ENCODE measurements around the gene MYLK4.

The MYLK4 gene

GRCh38 chr6:2780102-2780737 lies 29.5 kb upstream of the MYLK4 start:
- H3K4me3 ChIP-seq (replicated peaks; ENCODE audit: low read depth, low read length) = no peak overlapping the region
- no peak for TF ChIP-seq CTCF (IDR thresholded peaks at IDR 0.05; ENCODE audit: low read length, missing control alignments)
- no peak for DNase-seq (ENCODE audit: low read depth)

DNA sequence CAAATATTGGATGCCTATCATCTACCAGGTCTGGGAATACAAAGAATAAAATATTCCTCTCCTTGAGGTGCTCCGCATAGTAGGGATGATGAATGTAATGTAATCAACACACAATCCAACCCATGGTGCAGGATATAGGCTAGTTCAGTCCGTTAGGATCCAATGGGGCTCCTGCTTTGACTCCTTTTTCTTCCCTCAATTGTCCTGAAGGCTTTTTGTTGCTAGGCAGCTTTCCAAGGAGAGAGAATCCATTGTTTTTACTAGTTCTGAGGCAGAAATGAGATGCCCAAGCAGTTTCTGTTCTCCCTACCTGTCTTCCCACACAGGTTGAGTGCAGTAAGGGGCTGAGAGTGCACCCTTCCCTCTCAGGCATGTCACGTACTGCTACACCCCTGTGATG lies 26.5 kb upstream of the MYLK4 start:
- H3K4me3 ChIP-seq (replicated peaks; ENCODE audit: low read depth, low read length) = no peak overlapping the region
- DNase-seq (ENCODE audit: low read depth) = no peak
- no peak for TF ChIP-seq CTCF (IDR thresholded peaks at IDR 0.05; ENCODE audit: low read length, missing control alignments)

DNA sequence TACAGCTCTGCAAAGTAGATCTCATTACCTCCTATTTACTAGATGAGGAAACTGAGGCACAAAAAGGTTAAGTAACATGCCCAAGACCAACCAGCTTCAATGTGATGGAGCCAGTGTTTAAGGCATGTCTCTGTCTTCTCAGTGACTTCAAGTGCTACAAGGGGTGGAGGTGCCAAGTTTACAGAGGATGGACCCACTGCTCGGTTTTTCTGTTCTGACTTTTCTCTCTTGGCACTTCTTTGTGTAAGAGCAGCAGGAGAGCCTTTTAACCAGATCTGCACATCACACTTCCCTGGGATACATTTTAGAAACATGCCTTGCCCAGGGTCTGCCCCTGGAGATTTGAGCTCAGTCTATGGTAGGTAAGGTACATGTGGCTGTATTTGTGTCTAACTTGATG lies 24.3 kb upstream of the MYLK4 start:
- no peak for TF ChIP-seq CTCF (IDR thresholded peaks at IDR 0.05; ENCODE audit: low read length, missing control alignments)
- no peak overlapping the region for H3K4me3 ChIP-seq (replicated peaks; ENCODE audit: low read depth, low read length)
- DNase-seq (ENCODE audit: low read depth) = no peak

DNA sequence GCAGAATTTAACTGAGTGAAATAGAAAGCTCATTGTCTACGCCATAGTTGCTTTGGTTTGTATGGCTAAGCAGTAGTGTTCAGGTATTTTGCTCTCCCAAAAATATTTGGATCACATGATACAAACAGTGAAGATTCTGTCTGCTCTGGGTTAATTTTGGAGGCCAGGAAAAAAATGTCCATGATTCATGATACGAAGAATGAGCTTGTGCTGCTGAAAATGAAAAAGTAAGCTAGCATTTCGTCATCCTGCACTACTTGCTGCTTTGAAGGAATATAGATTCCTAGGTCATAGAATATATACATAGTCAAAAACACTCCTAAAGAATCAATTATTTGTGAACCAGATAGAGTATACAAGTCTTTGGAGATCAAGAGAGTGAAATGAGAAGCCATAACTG lies 22.7 kb upstream of the MYLK4 start:
- no peak overlapping the region for H3K4me3 ChIP-seq (replicated peaks; ENCODE audit: low read depth, low read length)
- TF ChIP-seq CTCF (IDR thresholded peaks at IDR 0.05; ENCODE audit: low read length, missing control alignments) = no peak
- no peak for DNase-seq (ENCODE audit: low read depth)

- TF ChIP-seq CTCF (IDR thresholded peaks at IDR 0.05; ENCODE audit: low read length, missing control alignments) = no peak
- no peak overlapping the region for H3K4me3 ChIP-seq (replicated peaks; ENCODE audit: low read depth, low read length)
- DNase-seq (ENCODE audit: low read depth) = no peak
These were observed 22.1 kb upstream of the MYLK4 start for GRCh38 chr6:2772840-2773239.

GRCh38 chr6:2771079-2771478 lies 20.4 kb upstream of the MYLK4 start:
- H3K4me3 ChIP-seq (replicated peaks; ENCODE audit: low read depth, low read length) = no peak overlapping the region
- DNase-seq (ENCODE audit: low read depth) = no peak
- no peak for TF ChIP-seq CTCF (IDR thresholded peaks at IDR 0.05; ENCODE audit: low read length, missing control alignments)

DNA sequence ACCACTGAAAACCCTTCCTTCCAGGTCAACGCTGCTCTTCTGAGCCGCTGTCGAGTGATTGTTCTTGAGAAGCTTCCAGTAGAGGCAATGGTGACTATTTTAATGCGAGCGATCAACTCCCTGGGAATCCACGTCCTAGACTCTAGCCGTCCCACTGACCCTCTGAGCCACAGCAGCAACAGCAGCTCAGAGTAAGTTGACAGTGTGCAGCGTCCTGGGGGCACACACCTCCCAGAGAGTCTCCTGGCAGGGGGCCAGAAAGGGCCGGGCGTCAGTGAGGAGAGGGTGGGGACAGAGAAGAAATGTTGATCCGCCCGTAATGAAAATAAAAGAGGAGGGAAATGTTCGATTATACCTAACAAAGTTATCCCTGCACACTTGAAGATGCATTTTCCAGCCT lies 19.4 kb upstream of the MYLK4 start:
- H3K4me3 ChIP-seq (replicated peaks; ENCODE audit: low read depth, low read length) = no peak overlapping the region

More for the DNA sequence above, 19.4 kb upstream of the MYLK4 start:
- no peak for TF ChIP-seq CTCF (IDR thresholded peaks at IDR 0.05; ENCODE audit: low read length, missing control alignments)
- no peak for DNase-seq (ENCODE audit: low read depth)
